Fibroblast of skin of right biceps (primary cell): Measurements from ENCODE around the gene CFAP221.
A peak's percentile ranks its signal among the peaks of the same experiment; 100 is the strongest.

ENCODE experiments used
- DNase-seq: peaks from one replicate; pipeline ENCODE4 v3.0.0-alpha.2; 2013

Gene CFAP221

DNA sequence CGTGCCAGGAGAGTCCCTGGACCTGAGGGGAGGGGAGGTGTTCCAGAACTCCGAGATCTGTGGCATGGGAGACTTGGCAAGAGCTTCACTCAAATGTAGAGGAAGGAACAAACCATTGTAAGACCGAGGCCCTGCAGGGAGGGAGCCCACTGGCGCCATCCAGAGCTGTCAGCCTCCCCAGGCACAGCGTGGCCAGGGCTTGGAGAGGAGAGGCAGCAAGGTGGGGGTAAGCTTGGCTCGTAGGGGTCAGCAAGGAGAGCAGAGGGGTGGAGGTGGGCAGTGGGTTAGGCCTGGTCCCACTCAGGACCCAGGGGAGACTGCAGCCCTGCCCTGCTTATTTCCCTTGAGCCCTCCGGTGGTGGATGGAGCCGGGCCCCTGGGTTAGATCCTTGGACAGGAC, 138.3 kb downstream of the CFAP221 start:
- no peak for DNase-seq

GRCh38 chr2:119683074-119683712, 138.9 kb downstream of the CFAP221 start:
- DNase-seq: no peak

GRCh38 chr2:119683713-119684443, 139.6 kb downstream of the CFAP221 start:
- DNase-seq: peak; percentile 15

DNA sequence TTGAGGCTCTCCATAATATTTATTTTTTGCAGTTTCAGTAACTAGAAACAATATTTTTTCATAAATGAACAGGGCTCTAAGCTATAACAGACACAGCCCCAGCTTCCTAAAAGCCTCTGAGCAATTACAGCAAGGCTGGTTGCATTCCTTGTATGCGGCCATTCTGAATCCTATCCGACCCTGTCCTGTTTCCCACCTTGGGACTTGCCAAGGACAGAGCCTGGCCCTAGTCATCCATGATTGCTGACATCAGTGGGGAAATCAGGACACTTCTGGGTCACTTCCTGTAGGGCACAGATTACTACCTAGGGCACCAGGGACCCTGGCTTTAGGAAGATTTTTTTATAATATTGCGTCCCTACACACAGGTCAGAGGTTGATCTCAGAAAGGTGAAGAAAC, 140.3 kb downstream of the CFAP221 start:
- no peak for DNase-seq

GRCh38 chr2:119688616-119689015, 144.4 kb downstream of the CFAP221 start:
- no peak for DNase-seq

DNA sequence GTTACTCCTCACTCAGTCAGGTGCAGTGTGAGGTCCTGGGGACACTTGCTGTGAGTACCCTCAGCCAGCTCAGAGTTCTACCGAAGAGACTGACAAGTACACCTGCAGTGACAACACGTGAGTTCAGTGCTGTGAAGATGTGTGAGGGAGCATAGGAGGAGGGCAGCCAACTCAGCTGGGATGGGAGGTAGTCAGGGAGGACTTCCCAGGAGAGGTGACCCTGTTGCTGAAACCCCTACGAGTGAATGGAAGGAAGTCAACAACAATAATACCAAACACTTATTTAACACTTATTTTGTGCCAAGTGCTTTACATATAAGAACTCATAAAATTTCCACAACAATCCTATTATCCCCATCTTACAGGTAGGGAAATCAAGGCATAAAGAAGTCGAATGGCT, 145.0 kb downstream of the CFAP221 start:
- DNase-seq: no peak

GRCh38 chr2:119691189-119691588, 146.9 kb downstream of the CFAP221 start:
- no peak for DNase-seq

GRCh38 chr2:119691651-119692245, 147.5 kb downstream of the CFAP221 start:
- no peak for DNase-seq

GRCh38 chr2:119692310-119692709, 148.1 kb downstream of the CFAP221 start:
- DNase-seq: no peak

GRCh38 chr2:119692954-119693353, 148.7 kb downstream of the CFAP221 start:
- no peak for DNase-seq

DNA sequence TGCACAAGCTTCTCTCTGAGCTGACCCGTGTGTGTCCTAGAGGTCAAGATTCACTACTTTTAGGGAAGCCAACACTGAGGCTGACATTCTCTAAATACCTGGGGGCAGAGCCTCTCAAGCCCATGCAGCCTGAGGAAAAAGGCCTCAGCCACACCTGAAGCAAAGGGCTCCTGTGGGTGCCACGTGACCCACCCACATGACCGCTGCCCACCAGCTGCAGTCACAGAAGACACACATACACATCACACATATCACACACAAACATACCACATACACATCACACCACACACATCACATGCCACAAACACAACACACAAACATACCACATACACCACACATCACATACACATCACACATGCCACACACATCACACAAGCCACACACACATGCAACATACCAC, 149.3 kb downstream of the CFAP221 start:
- DNase-seq: no peak

DNA sequence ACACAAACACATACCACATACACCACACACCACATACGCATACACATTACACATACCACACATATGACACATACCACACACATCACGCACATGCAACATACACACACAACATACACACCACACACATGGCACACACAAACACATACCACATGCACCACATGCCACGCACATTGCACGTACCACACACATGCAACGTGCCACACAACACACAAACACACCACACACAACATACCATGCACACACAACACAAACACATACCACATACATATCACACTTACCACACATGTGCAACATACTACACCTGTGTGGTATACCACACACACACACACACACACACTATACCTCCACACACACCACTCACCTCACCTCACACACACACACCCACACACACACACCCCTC, 149.7 kb downstream of the CFAP221 start:
- DNase-seq: no peak

DNA sequence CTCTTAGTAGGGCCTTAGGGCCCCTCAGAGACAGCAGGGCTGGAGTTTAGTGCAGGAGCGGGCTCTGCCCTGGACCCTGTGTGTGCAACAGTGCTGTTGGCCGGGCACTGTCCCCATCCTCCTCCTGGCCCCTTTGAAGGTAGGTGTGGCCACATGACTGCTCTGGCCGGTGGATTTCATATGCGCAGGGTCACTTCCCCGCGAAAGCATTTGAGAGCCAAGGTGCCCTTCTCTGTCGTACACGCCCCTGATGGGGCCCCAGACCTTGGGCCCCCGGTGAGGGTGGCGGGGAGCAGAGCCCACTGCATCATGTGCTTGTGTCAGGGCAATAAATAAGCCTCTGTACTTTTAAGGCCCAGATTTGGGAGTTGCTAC, 150.2 kb downstream of the CFAP221 start:
- DNase-seq: no peak

GRCh38 chr2:119694845-119695521, 150.7 kb downstream of the CFAP221 start:
- peak; percentile 70 for DNase-seq

DNA sequence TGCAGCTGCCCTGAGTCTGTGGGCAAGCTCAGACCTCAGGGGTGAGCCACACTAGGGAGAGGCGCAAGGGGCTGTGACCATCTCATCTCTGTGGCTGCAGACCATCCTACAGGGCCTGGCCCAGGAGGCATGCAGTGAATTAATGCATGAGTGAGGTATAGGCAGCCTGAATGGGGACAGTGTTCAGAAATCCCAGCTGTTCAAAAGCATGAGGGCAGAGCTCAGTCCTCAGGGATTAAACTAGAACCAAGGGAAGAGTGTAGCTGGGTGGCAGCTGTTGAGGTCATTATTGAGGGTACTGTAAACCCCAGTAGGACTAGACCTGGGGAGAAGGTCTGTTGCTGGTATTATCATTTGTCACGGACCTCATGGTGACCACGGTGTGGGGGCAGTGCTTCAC, 151.8 kb downstream of the CFAP221 start:
- no peak for DNase-seq

DNA sequence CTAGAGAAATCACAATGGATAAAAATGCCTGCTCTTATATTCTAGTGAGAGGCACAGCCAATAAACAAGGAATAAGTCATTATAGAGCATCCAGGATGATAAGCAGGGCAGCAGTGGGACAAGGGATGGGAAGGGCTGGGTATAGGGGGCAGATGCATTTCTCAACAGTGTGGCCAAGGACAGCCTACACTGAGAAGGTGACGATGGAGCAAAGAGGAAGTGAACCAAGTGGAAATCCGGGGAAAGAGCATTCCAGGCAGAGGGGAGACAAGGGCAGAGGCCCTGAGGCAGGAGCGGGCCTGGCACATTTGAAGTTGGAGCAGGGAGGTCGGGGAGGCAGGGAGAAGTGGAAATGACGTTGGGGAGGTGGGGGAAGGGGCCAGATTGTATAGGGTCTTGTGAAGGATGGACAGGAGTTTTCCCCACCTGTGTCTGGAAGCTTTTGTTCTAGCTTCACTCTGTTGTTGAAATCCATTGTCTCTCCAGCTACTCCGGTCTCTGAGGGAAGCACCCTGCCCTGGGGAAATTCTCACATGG, 152.3 kb downstream of the CFAP221 start:
- no peak for DNase-seq

DNA sequence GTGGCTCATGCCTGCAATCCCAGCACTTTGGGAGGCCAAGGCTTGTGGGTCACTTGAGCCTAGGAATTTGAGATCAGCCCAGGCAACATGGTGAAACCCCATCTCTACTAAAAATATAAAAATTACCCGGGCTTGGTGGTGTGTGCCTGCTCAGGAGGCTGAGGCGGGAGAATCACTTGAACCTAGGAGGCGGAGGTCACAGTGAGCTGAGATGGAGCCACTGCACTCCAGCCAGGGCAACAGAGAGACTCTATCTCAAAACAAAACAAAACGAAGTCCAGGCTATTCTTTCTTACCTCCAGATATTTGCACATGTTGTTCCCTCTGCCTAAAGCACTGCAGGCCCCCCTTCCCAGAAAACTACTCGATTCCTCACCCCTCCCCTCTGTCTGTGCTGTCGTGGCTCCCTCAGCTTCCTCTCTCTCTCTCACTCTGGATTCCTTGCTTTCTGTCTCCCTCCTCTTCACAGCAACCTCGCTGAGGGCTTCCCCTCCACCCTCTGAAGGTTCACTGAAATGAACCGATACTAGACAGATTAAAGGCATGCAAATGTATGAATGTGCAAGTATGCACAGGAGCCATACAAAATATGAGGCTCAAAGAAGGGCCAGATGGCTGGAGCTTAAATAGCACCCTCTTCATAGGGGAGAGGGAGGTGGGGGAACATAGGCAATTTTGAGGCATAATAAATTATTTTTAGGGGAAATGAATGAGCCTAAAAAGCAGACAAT, 153.2 kb downstream of the CFAP221 start:
- no peak for DNase-seq

GRCh38 chr2:119698246-119698645, 154.0 kb downstream of the CFAP221 start:
- DNase-seq: no peak

DNA sequence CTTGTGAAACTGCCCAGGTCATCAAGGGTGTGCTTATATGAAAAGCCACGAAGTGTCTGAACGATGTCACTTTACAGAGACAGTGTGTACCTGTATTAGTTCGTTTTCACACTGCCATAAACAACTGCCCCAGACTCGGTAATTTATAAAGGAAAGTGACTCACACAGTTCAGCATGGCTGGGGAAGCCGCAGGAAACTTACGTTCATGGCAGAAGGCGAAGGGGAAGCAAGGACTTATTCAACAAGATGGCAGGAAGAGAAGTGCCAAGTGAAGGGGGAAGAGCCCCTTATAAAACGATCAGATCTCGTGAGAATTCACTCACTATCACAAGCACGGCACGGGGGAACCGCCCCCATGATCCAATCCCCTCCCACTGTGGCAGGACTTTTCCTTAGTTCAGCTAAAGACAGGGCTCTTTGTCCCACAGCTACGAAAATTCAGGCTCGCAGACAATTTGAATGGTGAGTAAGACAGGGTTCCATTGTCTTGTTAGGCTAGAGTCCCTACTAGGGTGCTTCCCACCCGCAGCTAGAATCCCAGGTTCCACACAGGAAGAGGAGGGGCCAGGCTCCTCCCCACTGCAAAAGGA, 154.9 kb downstream of the CFAP221 start:
- no peak for DNase-seq

- DNase-seq: no peak
Observed at GRCh38 chr2:119700866-119701265, 156.6 kb downstream of the CFAP221 start.

DNA sequence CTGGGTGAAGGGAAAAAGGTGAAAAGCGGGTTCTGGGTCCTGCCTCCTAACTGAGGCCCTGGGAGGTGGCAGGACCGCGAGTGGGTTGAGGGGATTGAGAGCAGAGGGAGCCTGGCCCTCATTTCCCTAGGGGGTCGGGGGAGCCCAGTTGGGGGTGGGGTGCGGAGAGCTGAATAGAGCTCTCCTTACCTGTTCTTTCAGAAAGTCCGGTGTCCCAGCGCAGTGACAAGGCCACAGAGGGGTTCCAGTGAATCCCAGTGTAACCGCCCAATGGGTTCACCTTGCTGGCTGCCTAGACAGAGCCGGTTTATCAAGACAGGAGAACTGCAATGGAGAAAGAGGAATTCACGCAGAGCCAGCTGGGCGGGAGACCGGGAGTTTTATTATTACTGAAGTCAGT, 157.1 kb downstream of the CFAP221 start:
- DNase-seq: no peak

DNA sequence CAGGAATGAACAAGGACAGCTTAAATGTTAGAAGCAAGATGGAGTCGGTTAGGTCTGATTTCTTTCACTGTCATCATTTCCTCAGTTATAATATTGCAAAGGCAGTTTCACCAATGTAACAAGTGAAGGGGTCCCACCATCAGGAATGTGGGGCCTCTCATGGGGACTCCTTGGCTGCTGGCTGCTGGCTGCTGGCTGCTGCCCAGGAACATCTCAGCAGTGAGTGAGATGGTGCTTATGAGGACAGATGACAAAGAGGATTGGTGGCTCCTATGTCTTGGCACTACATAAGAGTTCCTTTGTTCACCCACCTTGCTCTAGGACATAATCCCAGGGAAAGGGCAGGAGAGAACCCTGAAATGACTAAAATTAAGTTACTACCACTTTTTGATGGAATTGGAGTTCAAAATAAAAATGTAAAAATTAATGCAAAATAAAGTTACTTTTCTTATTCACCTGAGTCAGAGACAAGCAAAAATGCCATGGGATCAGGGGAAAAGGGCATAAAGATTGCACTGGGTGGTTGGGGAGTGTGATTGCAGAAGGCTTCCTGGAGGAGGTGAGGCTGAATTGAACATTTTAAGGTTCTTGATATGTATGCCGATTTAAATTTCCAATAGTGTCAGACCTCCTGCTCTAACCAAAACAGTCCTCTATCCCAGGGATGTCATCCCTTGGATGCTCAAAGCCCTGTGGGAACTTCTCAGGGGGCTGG, 158.1 kb downstream of the CFAP221 start:
- DNase-seq: peak; percentile 17
